MM.1S (cell line): ENCODE results near the gene BANP.
"Not testable (repeated sequence)": the region's sequence is repeated elsewhere in the genome, so short reads cannot be mapped to it uniquely, and the experiment has no call there.

ENCODE experiments used
- EZH2 ChIP-seq: fragments of 300-600 bp; sonication (generic); optimal IDR thresholded peaks from 2 replicates; pipeline ENCODE3; 2017; ENCODE audit warnings: low read depth, mild to moderate bottlenecking, antibody characterized with exemption, low read length, mixed read lengths
- EZH2phosphoT487 ChIP-seq: fragments of 300-600 bp; sonication (generic); IDR thresholded peaks from 2 replicates; pipeline ENCODE4 v1.6.1; 2018; ENCODE audit warnings: antibody characterized with exemption, low read length
- TF ChIP-seq, protein P1 (sequence below): fragments of 300-600 bp; sonication (generic); IDR thresholded peaks from 2 replicates; pipeline ENCODE4 v1.5.1; 2016; ENCODE audit warnings: antibody characterized with exemption, low read length, mixed read lengths

DNA sequence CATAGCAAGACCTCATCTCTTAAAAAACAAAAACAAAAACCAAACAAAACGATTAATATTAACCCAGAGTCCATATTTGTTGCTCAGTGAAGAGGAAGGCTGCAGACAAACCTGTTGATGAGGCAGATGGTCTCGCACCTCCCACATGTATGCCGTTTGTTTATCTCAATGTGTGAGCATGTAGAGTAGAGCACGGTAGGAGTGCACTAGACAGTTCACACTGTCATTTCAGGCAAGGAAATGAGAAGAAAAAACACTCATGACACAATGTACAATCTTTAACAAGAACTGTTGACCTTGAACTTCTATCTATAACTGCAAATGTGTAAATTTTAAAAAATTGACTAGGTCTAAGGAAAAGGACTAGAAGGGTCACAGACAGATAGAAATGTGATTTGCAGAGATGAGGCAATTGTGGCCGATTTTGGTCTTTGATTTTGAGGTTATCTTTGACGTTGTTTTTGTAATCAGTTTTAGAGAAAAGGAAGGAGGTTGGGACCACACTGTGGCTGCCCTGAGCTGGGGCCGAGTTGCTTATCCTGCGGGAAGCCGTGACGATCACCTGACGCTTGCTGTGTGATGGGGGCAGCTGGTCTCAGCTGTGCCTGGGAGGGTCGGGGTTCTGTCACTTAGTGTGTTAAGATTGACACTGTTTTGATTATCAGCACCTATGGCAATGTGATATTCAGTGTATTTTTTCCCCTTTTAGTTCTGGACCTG lies 28.8 kb downstream of the BANP start:
- TF ChIP-seq, protein P1, sequence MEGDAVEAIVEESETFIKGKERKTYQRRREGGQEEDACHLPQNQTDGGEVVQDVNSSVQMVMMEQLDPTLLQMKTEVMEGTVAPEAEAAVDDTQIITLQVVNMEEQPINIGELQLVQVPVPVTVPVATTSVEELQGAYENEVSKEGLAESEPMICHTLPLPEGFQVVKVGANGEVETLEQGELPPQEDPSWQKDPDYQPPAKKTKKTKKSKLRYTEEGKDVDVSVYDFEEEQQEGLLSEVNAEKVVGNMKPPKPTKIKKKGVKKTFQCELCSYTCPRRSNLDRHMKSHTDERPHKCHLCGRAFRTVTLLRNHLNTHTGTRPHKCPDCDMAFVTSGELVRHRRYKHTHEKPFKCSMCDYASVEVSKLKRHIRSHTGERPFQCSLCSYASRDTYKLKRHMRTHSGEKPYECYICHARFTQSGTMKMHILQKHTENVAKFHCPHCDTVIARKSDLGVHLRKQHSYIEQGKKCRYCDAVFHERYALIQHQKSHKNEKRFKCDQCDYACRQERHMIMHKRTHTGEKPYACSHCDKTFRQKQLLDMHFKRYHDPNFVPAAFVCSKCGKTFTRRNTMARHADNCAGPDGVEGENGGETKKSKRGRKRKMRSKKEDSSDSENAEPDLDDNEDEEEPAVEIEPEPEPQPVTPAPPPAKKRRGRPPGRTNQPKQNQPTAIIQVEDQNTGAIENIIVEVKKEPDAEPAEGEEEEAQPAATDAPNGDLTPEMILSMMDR, result not testable (repeated sequence)
- not testable (repeated sequence) for TF ChIP-seq EZH2, EZH2phosphoT487
